Measurements from ENCODE around the gene FAM131C. TPM values are rescaled to one million over a fixed set of nuclear protein-coding genes. Genes with fewer than 3 reads are reported as not detected.
A peak's percentile ranks its signal among the peaks of the same experiment; 100 is the strongest.

FAM131C gene
- total and polyA plus RNA-seq, 5 donors from 2014 or later, result 0.26 TPM; not detected in 4

GRCh38 chr1:16018308-16018707, 55.1 kb downstream of the FAM131C start:
- no peaks in the 10 kb centered on the region for H3K9me3 Mint-ChIP-seq
- no peak overlapping the region for H3K4me3 ChIP-seq (ENCODE audit: low read depth, low read length)
- no peaks in the 10 kb centered on the region for H3K9me3 ChIP-seq (ENCODE audit: control insufficient read depth in 2 of 2, low read length in 2 of 2)
- H3K4me1 Mint-ChIP-seq, result no peaks in the 10 kb centered on the region
- peaks cover 1% of the 10 kb centered on the region for H3K4me1 ChIP-seq (ENCODE audit: control insufficient read depth, insufficient read depth, low read length, poor library complexity, severe bottlenecking)
- DNase-seq, result no peak
- H3K36me3 Mint-ChIP-seq, result no peaks in the 10 kb centered on the region
- H3K27ac Mint-ChIP-seq, result no peak overlapping the region
- H3K4me3 Mint-ChIP-seq, result no peak overlapping the region
- no peak for ATAC-seq (ENCODE audit: low read depth in 2 of 2)
- H3K27ac ChIP-seq (ENCODE audit: insufficient read depth, low read length, poor library complexity, severe bottlenecking), result no peak overlapping the region
- H3K27me3 ChIP-seq (ENCODE audit: control insufficient read depth, insufficient read depth, low read length), result no peaks in the 10 kb centered on the region
- no peaks in the 10 kb centered on the region for H3K36me3 ChIP-seq (ENCODE audit: control insufficient read depth, insufficient read depth, low read length)
- H3K27me3 Mint-ChIP-seq, result peaks cover 16% of the 10 kb centered on the region

GRCh38 chr1:16017461-16018303, 55.8 kb downstream of the FAM131C start, which contains the start of gene HSPB7:
Gene HSPB7 (minus strand): TSS chr1:16018043. CDS start chr1:16017963, 80 bp downstream.
- no peaks in the 10 kb centered on the region for H3K36me3 ChIP-seq (ENCODE audit: control insufficient read depth, insufficient read depth, low read length)
- DNase-seq (no peak), ATAC-seq (ENCODE audit: low read depth in 2 of 2) (no peak)
- peaks cover 7% of the 10 kb centered on the region for H3K4me1 ChIP-seq (ENCODE audit: control insufficient read depth, insufficient read depth, low read length, poor library complexity, severe bottlenecking)
- Mint-ChIP-seq H3K36me3 (no peaks in the 10 kb centered on the region), H3K4me3 (no peak within 1 kb of the TSS), H3K27me3 (peaks cover 17% of the 10 kb centered on the region), H3K9me3 (no peaks in the 10 kb centered on the region), H3K4me1 (no peaks in the 10 kb centered on the region), H3K27ac (no peak within 1 kb of the TSS)
- H3K4me3 ChIP-seq (ENCODE audit: low read depth, low read length), result no peak within 1 kb of the TSS
- H3K27ac ChIP-seq (ENCODE audit: insufficient read depth, low read length, poor library complexity, severe bottlenecking), result no peak within 1 kb of the TSS
- no peaks in the 10 kb centered on the region for H3K27me3 ChIP-seq (ENCODE audit: control insufficient read depth, insufficient read depth, low read length)
- no peaks in the 10 kb centered on the region for H3K9me3 ChIP-seq (ENCODE audit: control insufficient read depth in 2 of 2, low read length in 2 of 2)

- Histone ChIP-seq H3K4me1 (ENCODE audit: control insufficient read depth, insufficient read depth, low read length, poor library complexity, severe bottlenecking) (peaks cover 13% of the 10 kb centered on the region), H3K36me3 (ENCODE audit: control insufficient read depth, insufficient read depth, low read length) (no peaks in the 10 kb centered on the region), H3K27me3 (ENCODE audit: control insufficient read depth, insufficient read depth, low read length) (no peaks in the 10 kb centered on the region), H3K9me3 (ENCODE audit: control insufficient read depth in 2 of 2, low read length in 2 of 2) (no peaks in the 10 kb centered on the region), H3K4me3 (ENCODE audit: low read depth, low read length) (no peak overlapping the region), H3K27ac (ENCODE audit: insufficient read depth, low read length, poor library complexity, severe bottlenecking) (no peak overlapping the region)
- Mint-ChIP-seq H3K27ac (no peak overlapping the region), H3K36me3 (no peaks in the 10 kb centered on the region), H3K4me3 (no peak overlapping the region), H3K27me3 (peaks cover 20% of the 10 kb centered on the region), H3K4me1 (peaks cover 0 to 6% (median 0%) of the 10 kb centered on the region in 4 donors), H3K9me3 (no peaks in the 10 kb centered on the region)
- ATAC-seq (ENCODE audit: low read depth in 2 of 2) (no peak), DNase-seq (no peak)
These were observed 56.4 kb downstream of the FAM131C start for GRCh38 chr1:16017076-16017460.

DNA sequence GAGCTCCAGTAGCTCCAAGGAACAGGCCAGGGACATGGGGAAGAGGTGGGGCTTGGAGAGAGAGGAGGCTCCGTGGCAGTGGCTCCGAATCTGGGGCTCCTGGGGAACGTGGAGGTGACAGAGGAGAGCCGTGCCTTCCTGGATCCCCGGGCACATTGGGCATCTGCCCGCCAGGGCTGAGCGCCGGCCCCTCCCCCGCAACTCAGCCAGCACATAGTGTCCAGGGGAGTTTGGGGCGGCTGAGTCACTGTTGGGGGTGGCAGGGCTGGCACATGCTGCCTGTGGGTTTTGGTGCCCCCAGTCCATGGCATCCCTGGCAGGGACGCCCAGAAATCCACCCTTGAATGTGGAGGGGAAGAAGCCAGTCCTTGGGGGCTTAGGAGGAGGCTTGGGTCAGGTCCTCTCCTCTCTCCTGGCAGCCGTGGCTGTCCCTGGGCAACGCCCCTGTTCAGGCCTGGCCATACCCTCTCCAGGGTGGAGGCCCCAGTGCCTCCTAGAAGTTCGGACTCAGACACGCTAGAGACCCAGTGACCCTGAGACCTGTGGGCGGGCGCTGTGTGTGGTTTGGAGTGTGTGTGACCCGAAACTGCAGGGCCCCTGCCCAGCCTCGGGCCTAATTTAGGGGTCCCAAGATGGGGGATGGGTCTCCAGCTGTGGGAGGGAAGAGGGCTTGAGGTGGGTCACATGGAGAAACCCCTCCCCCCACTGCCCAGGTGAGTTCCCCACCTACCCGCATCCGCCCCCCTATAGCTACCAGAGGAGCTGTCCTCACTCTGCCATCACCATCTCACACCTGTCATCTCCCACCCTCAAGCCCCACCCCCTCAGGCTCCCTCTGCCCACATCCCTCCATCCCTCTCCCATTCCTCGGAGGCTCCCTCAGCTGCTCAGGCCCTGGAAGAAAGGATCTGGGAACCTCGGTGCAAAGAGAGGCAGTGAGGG, 57.2 kb downstream of the FAM131C start:
- ATAC-seq (ENCODE audit: low read depth in 2 of 2), result no peak
- Mint-ChIP-seq H3K27ac (no peak overlapping the region), H3K27me3 (peaks cover 21% of the 10 kb centered on the region), H3K4me3 (no peak overlapping the region), H3K4me1 (peaks cover 0 to 7% (median 0%) of the 10 kb centered on the region in 4 donors), H3K9me3 (no peaks in the 10 kb centered on the region), H3K36me3 (no peaks in the 10 kb centered on the region)
- Histone ChIP-seq H3K27me3 (ENCODE audit: control insufficient read depth, insufficient read depth, low read length) (no peaks in the 10 kb centered on the region), H3K36me3 (ENCODE audit: control insufficient read depth, insufficient read depth, low read length) (no peaks in the 10 kb centered on the region), H3K4me1 (ENCODE audit: control insufficient read depth, insufficient read depth, low read length, poor library complexity, severe bottlenecking) (peaks cover 13% of the 10 kb centered on the region), H3K9me3 (ENCODE audit: control insufficient read depth in 2 of 2, low read length in 2 of 2) (no peaks in the 10 kb centered on the region), H3K27ac (ENCODE audit: insufficient read depth, low read length, poor library complexity, severe bottlenecking) (no peak overlapping the region), H3K4me3 (ENCODE audit: low read depth, low read length) (no peak overlapping the region)
- no peak for DNase-seq

GRCh38 chr1:16015491-16015890, 58.0 kb downstream of the FAM131C start:
- no peak overlapping the region for H3K4me3 Mint-ChIP-seq
- no peaks in the 10 kb centered on the region for H3K9me3 Mint-ChIP-seq
- ATAC-seq (ENCODE audit: low read depth in 2 of 2) (no peak), DNase-seq (no peak)
- Histone ChIP-seq H3K9me3 (ENCODE audit: control insufficient read depth in 2 of 2, low read length in 2 of 2) (no peaks in the 10 kb centered on the region), H3K4me1 (ENCODE audit: control insufficient read depth, insufficient read depth, low read length, poor library complexity, severe bottlenecking) (peaks cover 13% of the 10 kb centered on the region), H3K4me3 (ENCODE audit: low read depth, low read length) (no peak overlapping the region), H3K27ac (ENCODE audit: insufficient read depth, low read length, poor library complexity, severe bottlenecking) (no peak overlapping the region), H3K27me3 (ENCODE audit: control insufficient read depth, insufficient read depth, low read length) (no peaks in the 10 kb centered on the region), H3K36me3 (ENCODE audit: control insufficient read depth, insufficient read depth, low read length) (no peaks in the 10 kb centered on the region)
- no peak overlapping the region for H3K27ac Mint-ChIP-seq
- peaks cover 0 to 7% (median 0%) of the 10 kb centered on the region in 4 donors for H3K4me1 Mint-ChIP-seq
- peaks cover 21% of the 10 kb centered on the region for H3K27me3 Mint-ChIP-seq
- H3K36me3 Mint-ChIP-seq, result no peaks in the 10 kb centered on the region

- Histone ChIP-seq H3K4me3 (ENCODE audit: low read depth, low read length) (no peak overlapping the region), H3K27me3 (ENCODE audit: control insufficient read depth, insufficient read depth, low read length) (no peaks in the 10 kb centered on the region), H3K4me1 (ENCODE audit: control insufficient read depth, insufficient read depth, low read length, poor library complexity, severe bottlenecking) (peaks cover 13% of the 10 kb centered on the region), H3K9me3 (ENCODE audit: control insufficient read depth in 2 of 2, low read length in 2 of 2) (no peaks in the 10 kb centered on the region), H3K27ac (ENCODE audit: insufficient read depth, low read length, poor library complexity, severe bottlenecking) (no peak overlapping the region), H3K36me3 (ENCODE audit: control insufficient read depth, insufficient read depth, low read length) (no peaks in the 10 kb centered on the region)
- DNase-seq (no peak), ATAC-seq (ENCODE audit: low read depth in 2 of 2) (no peak)
- H3K9me3 Mint-ChIP-seq, result no peaks in the 10 kb centered on the region
- no peak overlapping the region for H3K4me3 Mint-ChIP-seq
- peaks cover 21% of the 10 kb centered on the region for H3K27me3 Mint-ChIP-seq
- no peaks in the 10 kb centered on the region for H3K36me3 Mint-ChIP-seq
- peaks cover 0 to 7% (median 0%) of the 10 kb centered on the region in 4 donors for H3K4me1 Mint-ChIP-seq
- no peak overlapping the region for H3K27ac Mint-ChIP-seq
These were observed 58.7 kb downstream of the FAM131C start for GRCh38 chr1:16014509-16015482.

DNA sequence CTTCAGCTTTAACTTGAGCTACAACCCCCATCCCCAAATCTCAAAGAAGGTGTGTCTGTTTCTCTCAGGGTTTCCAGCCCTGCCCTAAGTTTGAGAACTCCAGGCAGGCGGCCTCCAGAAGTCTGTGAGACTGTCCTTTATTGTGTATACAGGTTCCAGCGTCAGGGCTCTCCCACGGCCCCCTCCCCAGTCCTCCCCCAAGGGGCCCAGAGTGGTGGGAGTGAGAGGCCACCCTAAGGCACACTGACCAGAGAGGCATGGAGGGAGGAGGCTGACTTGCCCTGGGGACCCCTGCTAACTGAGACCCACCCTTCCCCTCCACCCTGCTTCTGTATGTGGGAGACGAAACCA, 59.6 kb downstream of the FAM131C start:
- Mint-ChIP-seq H3K4me3 (peak overlapping the region in 1 of 4 donors; percentile 57), H3K4me1 (peaks cover 0 to 7% (median 0%) of the 10 kb centered on the region in 4 donors), H3K36me3 (no peaks in the 10 kb centered on the region), H3K9me3 (no peaks in the 10 kb centered on the region), H3K27me3 (peaks cover 26% of the 10 kb centered on the region), H3K27ac (no peak overlapping the region)
- Histone ChIP-seq H3K36me3 (ENCODE audit: control insufficient read depth, insufficient read depth, low read length) (no peaks in the 10 kb centered on the region), H3K27ac (ENCODE audit: insufficient read depth, low read length, poor library complexity, severe bottlenecking) (no peak overlapping the region), H3K9me3 (ENCODE audit: control insufficient read depth in 2 of 2, low read length in 2 of 2) (no peaks in the 10 kb centered on the region), H3K4me1 (ENCODE audit: control insufficient read depth, insufficient read depth, low read length, poor library complexity, severe bottlenecking) (peaks cover 13% of the 10 kb centered on the region), H3K27me3 (ENCODE audit: control insufficient read depth, insufficient read depth, low read length) (no peaks in the 10 kb centered on the region), H3K4me3 (ENCODE audit: low read depth, low read length) (no peak overlapping the region)
- ATAC-seq (ENCODE audit: low read depth in 2 of 2) (no peak), DNase-seq (no peak)
